Lower lobe of right lung (tissue), 2 donors: ENCODE data around the gene QSOX2. TPM values are rescaled to one million over a fixed set of nuclear protein-coding genes. Genes with fewer than 3 reads are reported as not detected.

Experiments
- ATAC-seq, 2 donors: fragments of 200-7000 bp; cut with Tn5 transposase; one replicate each; pipeline ENCODE4 v1.9.1; 2020 to 2022; ENCODE audit warnings: mild to moderate bottlenecking in 2 of 2, moderate library complexity in 2 of 2
- DNase-seq: peaks from one replicate; pipeline ENCODE4 v3.0.0-alpha.2; 2020
- H3K27ac ChIP-seq: fragments of 200-600 bp; one replicate; pipeline ENCODE4 v1.8.0; 2022
- H3K27me3 ChIP-seq: fragments of 200-600 bp; one replicate; pipeline ENCODE4 v1.8.0; 2022; ENCODE audit warnings: low read depth
- H3K36me3 ChIP-seq: fragments of 200-600 bp; one replicate; pipeline ENCODE4 v1.8.0; 2022; ENCODE audit warnings: mild to moderate bottlenecking
- H3K4me1 ChIP-seq: fragments of 200-600 bp; one replicate; pipeline ENCODE4 v1.8.0; 2022
- H3K4me3 ChIP-seq: fragments of 200-600 bp; one replicate; pipeline ENCODE4 v1.8.0; 2022; ENCODE audit warnings: mild to moderate bottlenecking
- H3K9me3 ChIP-seq: fragments of 200-600 bp; one replicate; pipeline ENCODE4 v1.8.0; 2022
- intact Hi-C: fragments of 100-400 bp; cut with DNase I; formaldehyde crosslinking; loops from one replicate; pipeline ENCODE4 v1.11.0; 2022
- total RNA-seq: library from RNA; stranded (reverse); fragmentation: NEBNext Ultra II Directional; extraction: Animal tissue kit (Norgen Biotek cat#: 25700); gene quantifications from one replicate; pipeline ENCODE4 v1.2.1, GENCODE V29; 2021
- TF ChIP-seq, protein P1 (sequence below): fragments of 200-600 bp; IDR thresholded peaks from one replicate; pipeline ENCODE4 v1.8.0; 2022; ENCODE audit warnings: antibody characterized with exemption, mild to moderate bottlenecking
- donor health status: DM: no; HTN: yes; CAD: no; lungs with severe emphysema.

The QSOX2 gene
- total RNA-seq, 1 donor from 2014 or later: 10.5 TPM

DNA sequence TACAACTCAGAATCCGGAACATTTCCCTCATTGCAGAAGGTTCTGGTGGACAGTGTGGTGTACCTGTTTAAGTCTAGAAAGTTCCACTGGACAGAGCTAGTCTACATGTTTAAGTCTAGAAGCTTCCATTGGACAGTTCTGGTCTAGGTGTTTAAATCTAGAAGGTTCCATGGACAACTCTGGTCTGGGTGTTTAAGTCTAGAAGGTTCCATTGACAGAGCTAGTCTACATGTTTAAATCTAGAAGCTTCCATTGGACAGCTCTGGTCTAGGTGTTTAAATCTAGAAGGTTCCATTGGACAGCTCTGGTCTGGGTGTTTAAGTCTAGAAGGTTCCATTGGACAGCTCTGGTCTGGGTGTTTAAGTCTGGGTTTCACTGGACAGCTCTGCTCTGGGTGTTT, 33.3 kb upstream of the QSOX2 start:
- H3K27me3 ChIP-seq: peaks cover 27% of the 10 kb centered on the region
- no peaks in the 10 kb centered on the region for H3K9me3 ChIP-seq
- no peak overlapping the region for H3K27ac ChIP-seq
- H3K4me1 ChIP-seq: peaks cover 6% of the 10 kb centered on the region
- no peaks in the 10 kb centered on the region for H3K36me3 ChIP-seq
- DNase-seq: no peak
- no peak for ATAC-seq
- H3K4me3 ChIP-seq: no peak overlapping the region
- TF ChIP-seq, protein P1, sequence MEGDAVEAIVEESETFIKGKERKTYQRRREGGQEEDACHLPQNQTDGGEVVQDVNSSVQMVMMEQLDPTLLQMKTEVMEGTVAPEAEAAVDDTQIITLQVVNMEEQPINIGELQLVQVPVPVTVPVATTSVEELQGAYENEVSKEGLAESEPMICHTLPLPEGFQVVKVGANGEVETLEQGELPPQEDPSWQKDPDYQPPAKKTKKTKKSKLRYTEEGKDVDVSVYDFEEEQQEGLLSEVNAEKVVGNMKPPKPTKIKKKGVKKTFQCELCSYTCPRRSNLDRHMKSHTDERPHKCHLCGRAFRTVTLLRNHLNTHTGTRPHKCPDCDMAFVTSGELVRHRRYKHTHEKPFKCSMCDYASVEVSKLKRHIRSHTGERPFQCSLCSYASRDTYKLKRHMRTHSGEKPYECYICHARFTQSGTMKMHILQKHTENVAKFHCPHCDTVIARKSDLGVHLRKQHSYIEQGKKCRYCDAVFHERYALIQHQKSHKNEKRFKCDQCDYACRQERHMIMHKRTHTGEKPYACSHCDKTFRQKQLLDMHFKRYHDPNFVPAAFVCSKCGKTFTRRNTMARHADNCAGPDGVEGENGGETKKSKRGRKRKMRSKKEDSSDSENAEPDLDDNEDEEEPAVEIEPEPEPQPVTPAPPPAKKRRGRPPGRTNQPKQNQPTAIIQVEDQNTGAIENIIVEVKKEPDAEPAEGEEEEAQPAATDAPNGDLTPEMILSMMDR: no peak
- intact Hi-C loops: no loop called here

DNA sequence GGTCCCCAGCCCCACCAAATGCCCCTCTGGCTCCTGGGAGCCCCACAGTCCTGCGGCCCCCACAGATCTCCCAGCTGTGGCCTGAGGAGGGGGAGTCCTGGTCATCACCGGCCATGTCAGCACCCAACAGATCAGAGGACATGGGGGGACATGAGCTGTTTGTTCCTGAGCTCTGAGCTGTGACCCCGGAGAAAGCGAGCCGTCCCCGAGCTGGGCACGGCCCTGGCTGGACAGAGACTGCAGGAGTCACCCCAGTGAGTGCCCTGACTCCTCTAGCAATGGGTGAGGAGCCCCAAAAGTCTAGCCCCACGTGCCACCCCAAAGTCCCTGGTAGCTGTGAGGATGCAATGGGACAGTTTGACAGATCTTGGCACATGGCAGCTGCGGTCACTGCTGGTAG, 32.6 kb upstream of the QSOX2 start:
- H3K9me3 ChIP-seq: no peaks in the 10 kb centered on the region
- ATAC-seq (no peak), DNase-seq (no peak)
- peaks cover 21% of the 10 kb centered on the region for H3K27me3 ChIP-seq
- intact Hi-C loops: no loop called here
- peaks cover 1% of the 10 kb centered on the region for H3K4me1 ChIP-seq
- no peaks in the 10 kb centered on the region for H3K36me3 ChIP-seq
- no peak overlapping the region for H3K27ac ChIP-seq
- TF ChIP-seq, protein P1: no peak
- H3K4me3 ChIP-seq: no peak overlapping the region

- intact Hi-C loops: no loop called here
- DNase-seq (no peak), ATAC-seq (no peak)
- H3K36me3 ChIP-seq: no peaks in the 10 kb centered on the region
- H3K4me3 ChIP-seq: no peak overlapping the region
- no peaks in the 10 kb centered on the region for H3K4me1 ChIP-seq
- H3K9me3 ChIP-seq: no peaks in the 10 kb centered on the region
- TF ChIP-seq, protein P1: no peak
- H3K27me3 ChIP-seq: peaks cover 20% of the 10 kb centered on the region
- H3K27ac ChIP-seq: no peak overlapping the region
Measured at GRCh38 chr9:136277746-136278145, 32.1 kb upstream of the QSOX2 start.

DNA sequence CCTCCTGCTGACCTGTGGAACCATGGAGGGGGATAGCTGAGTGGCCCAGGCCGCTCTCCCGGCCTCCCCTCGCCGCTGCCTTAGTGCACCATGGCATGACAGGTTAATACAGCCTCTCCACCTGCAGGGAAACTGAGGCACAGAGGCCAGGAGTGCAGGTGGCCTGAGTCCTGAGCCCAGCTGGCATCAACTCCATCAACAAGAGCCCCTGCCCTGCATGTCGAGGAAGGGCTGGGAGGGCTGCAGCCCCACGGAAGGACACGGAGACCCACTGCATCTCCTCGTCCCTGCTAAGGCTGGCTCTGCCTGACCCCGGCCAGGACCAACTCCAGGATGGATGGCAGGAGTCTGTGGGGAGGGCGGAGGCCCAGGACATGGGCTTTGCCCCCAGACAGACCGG, 31.1 kb upstream of the QSOX2 start:
- Histone ChIP-seq H3K36me3 (no peaks in the 10 kb centered on the region), H3K27ac (no peak overlapping the region), H3K4me1 (no peaks in the 10 kb centered on the region), H3K4me3 (no peak overlapping the region), H3K9me3 (no peaks in the 10 kb centered on the region), H3K27me3 (peaks cover 20% of the 10 kb centered on the region)
- intact Hi-C loops: no loop called here
- no peak for ATAC-seq
- DNase-seq: no peak
- TF ChIP-seq, protein P1: no peak

- no peak for ATAC-seq
Measured at GRCh38 chr9:136275655-136276429, 30.2 kb upstream of the QSOX2 start.

More at GRCh38 chr9:136275655-136276429, 30.2 kb upstream of the QSOX2 start:
- H3K9me3 ChIP-seq: no peaks in the 10 kb centered on the region
- H3K4me1 ChIP-seq: no peaks in the 10 kb centered on the region
- no peaks in the 10 kb centered on the region for H3K36me3 ChIP-seq
- TF ChIP-seq, protein P1: no peak
- H3K27ac ChIP-seq: no peak overlapping the region
- H3K4me3 ChIP-seq: no peak overlapping the region
- intact Hi-C loops: no loop called here
- DNase-seq: no peak
- H3K27me3 ChIP-seq: peaks cover 13% of the 10 kb centered on the region
